Activated naive CD8-positive, alpha-beta T cell treated with anti-CD3 and anti-CD28 coated beads, Interleukin-2, amount 50 U/mL, for 24 hours (primary cell): Measurements from ENCODE around the gene PLEKHB2.
"Not testable (repeated sequence)": the region's sequence is repeated elsewhere in the genome, so short reads cannot be mapped to it uniquely, and the experiment has no call there.

Experiments used
- ATAC-seq: fragments of 150-1000 bp; cut with Tn5 transposase; one replicate; pipeline ENCODE4 v1.10.0; 2021
- DNase-seq: peaks from one replicate; pipeline ENCODE4 v3.0.0; 2021
- H3K27ac Mint-ChIP-seq: one replicate; pipeline ENCODE4 v1.8.0; 2021; ENCODE audit warnings: mild to moderate bottlenecking, mixed read lengths
- H3K27me3 Mint-ChIP-seq: one replicate; pipeline ENCODE4 v1.8.0; 2021; ENCODE audit warnings: mixed read lengths
- H3K36me3 Mint-ChIP-seq: one replicate; pipeline ENCODE4 v1.8.0; 2021; ENCODE audit warnings: low read depth, mixed read lengths
- H3K4me1 Mint-ChIP-seq: one replicate; pipeline ENCODE4 v1.8.0; 2021; ENCODE audit warnings: mixed read lengths
- H3K4me3 Mint-ChIP-seq: one replicate; pipeline ENCODE4 v1.8.0; 2021; ENCODE audit warnings: mild to moderate bottlenecking, moderate library complexity, mixed read lengths
- H3K9me3 Mint-ChIP-seq: one replicate; pipeline ENCODE4 v1.8.0; 2021; ENCODE audit warnings: mixed read lengths

The PLEKHB2 gene

DNA sequence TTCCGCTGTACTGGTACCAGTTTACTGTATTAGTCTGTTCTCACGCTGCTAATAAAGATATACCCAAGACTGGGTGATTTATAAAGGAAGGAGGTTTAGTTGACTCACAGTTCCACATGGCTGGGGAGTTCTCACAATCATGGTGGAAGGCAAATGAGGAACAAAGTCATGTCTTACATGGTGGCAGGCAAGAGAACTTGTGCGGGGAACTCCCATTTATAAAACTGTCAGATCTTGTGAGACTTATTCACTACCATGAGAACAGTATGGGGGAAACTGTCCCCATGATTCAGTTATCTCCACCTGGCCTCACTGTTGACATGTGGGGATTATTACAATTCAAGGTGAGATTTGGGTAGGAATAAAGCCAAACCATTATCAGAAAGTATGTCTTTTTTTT lies 9.8 kb downstream of the PLEKHB2 start:
- DNase-seq, H3K4me3 Mint-ChIP-seq, H3K27ac Mint-ChIP-seq, H3K27me3 Mint-ChIP-seq, ATAC-seq, H3K9me3 Mint-ChIP-seq: not testable (repeated sequence)
- H3K36me3 Mint-ChIP-seq, result peaks cover 57% of the 10 kb centered on the region
- H3K4me1 Mint-ChIP-seq, result peaks cover 54% of the 10 kb centered on the region

DNA sequence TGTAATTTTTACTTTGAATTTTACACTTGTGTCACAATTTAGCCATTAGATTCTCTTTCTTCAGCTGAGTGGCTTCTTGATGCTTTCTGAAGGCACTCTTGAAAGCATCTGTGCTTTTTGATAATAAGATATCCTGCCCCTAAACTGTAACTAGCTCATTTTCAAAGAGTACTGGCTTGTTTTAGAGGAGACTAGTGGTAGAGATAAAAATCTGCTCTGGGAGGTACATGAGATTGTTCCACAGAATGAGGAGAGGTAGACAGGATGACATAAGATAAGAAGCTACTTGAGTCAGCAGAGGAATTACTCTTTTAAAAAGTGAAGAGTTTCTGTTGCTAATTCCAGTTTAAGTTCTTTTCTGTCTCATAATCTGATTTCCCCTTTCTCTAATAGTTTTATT lies 10.6 kb downstream of the PLEKHB2 start:
- Mint-ChIP-seq H3K4me3 (no peak overlapping the region), H3K36me3 (peaks cover 51% of the 10 kb centered on the region), H3K9me3 (peaks cover 7% of the 10 kb centered on the region), H3K4me1 (peaks cover 46% of the 10 kb centered on the region), H3K27ac (peak overlapping the region; percentile 1), H3K27me3 (no peaks in the 10 kb centered on the region)
- ATAC-seq, result peak; percentile 54
- no peak for DNase-seq

DNA sequence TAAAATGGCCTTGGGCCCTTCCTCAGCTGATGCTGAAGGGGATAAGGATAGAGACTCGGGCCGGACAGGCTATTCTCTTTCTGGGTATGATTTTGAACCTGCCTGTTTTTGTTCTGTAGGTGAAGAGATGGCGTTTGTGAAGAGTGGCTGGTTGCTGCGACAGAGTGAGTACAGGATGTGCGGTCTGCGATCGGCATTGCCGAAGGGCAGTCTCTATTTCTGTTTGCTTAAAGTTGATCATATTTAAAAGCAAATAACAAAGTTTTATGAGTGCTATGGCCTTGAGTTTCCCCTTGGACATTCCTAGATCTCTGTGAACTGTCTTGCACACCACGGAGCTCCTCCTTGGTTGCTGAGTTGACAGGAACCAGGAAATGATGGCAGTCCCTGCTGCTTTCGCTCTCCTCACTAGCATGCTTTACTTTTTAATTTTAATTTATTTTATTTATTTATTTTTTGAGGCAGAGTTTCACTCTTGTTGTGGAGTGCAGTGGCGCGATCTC lies 15.7 kb downstream of the PLEKHB2 start:
- ATAC-seq (no peak), DNase-seq (no peak)
- no peak overlapping the region for H3K27ac Mint-ChIP-seq
- H3K9me3 Mint-ChIP-seq, result no peaks in the 10 kb centered on the region
- no peak overlapping the region for H3K4me3 Mint-ChIP-seq
- H3K4me1 Mint-ChIP-seq, result peaks cover 6% of the 10 kb centered on the region
- H3K27me3 Mint-ChIP-seq, result no peaks in the 10 kb centered on the region
- peaks cover 51% of the 10 kb centered on the region for H3K36me3 Mint-ChIP-seq

DNA sequence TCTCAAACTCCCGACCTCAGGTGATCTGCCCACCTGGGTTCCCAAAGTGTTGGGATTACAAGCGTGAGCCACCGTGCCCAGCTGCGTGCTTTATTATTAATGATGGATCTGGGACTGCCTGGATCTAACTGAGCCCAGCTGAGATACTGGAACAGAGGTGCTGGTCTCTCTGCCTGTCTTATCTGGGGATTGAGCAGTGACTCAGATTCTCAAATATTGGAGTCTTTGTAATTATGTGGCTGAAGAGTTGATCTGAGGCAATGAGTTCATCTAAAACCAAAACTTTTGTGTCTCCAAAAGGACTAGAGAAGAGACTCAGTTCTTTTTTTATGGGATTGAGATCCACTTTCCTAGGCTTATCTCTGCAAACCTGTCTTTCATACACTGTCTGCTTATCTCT lies 16.3 kb downstream of the PLEKHB2 start:
- Mint-ChIP-seq H3K27me3 (no peaks in the 10 kb centered on the region), H3K27ac (no peak overlapping the region), H3K4me3 (no peak overlapping the region), H3K9me3 (no peaks in the 10 kb centered on the region), H3K36me3 (peaks cover 47% of the 10 kb centered on the region), H3K4me1 (peaks cover 4% of the 10 kb centered on the region)
- no peak for DNase-seq
- ATAC-seq, result no peak

DNA sequence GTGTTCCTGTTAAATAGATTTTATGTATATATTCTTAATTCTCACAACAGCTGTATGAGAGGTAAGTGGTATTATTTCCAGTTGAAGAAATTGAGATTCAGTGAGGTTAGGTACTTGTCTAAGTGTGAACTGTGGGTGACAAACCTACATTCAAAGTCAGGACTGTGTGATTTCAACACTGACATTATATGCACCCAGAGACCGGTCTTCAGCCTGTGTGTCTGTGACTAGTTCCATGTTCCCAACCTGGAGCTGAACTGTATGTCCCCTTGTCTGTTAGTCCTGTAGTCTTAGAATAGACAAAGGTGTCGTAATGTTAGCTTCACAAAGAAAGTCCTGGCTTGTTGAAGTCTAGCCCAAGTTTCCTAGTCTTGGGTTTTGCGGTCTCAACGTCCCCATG lies 17.4 kb downstream of the PLEKHB2 start:
- no peaks in the 10 kb centered on the region for H3K27me3 Mint-ChIP-seq
- DNase-seq (no peak), ATAC-seq (no peak)
- H3K27ac Mint-ChIP-seq, result no peak overlapping the region
- peaks cover 4% of the 10 kb centered on the region for H3K4me1 Mint-ChIP-seq
- H3K36me3 Mint-ChIP-seq, result peaks cover 51% of the 10 kb centered on the region
- H3K4me3 Mint-ChIP-seq, result no peak overlapping the region
- no peaks in the 10 kb centered on the region for H3K9me3 Mint-ChIP-seq

DNA sequence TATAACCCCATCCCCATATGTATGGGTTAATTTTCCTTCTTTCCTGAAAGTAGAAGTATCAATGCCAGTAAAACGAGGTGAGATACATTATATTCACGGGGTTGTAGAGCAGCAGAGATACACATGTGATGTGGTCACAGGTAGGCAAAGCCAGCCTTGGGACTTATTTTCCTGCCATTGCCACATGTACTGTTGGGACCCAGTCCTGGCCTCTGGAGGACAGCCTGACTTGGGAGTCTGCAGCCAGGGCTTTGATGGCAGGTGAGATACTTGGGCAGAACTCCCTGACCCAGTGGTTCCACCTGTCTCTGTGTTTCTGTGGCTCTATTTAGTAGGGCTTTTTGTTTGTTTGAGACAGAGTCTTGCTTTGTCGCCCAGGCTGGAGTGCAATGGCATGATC lies 18.1 kb downstream of the PLEKHB2 start:
- no peak overlapping the region for H3K4me3 Mint-ChIP-seq
- ATAC-seq (no peak), DNase-seq (no peak)
- no peaks in the 10 kb centered on the region for H3K9me3 Mint-ChIP-seq
- H3K36me3 Mint-ChIP-seq, result peaks cover 56% of the 10 kb centered on the region
- no peak overlapping the region for H3K27ac Mint-ChIP-seq
- no peaks in the 10 kb centered on the region for H3K27me3 Mint-ChIP-seq
- peaks cover 2% of the 10 kb centered on the region for H3K4me1 Mint-ChIP-seq

DNA sequence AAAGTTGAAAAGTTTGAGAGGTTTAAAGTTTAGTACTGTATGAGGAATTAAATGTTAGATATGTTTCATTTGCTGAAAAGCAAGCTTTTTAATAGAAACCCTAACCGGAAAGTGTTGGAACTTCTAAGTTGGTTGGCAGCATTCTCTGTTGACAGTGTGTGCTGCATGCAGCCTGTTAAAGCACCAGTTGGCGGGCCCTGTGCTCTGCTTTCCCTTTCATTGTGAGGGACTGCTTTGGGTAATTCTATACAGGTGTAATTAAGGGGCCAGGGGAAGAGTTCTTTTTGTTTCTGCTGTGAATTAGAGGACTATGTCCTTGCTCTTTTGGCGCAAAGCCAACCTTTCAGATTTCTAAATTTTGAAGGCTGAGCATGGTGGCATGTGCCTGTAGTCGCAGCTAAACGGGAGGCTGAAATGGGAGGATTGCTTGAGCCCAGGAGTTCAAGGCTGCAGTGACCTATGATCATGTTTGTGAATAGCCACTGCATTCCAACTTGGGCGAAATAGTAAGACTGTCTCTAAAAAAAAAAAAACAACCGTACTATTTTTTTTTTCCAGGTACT lies 20.1 kb downstream of the PLEKHB2 start:
- ATAC-seq, result no peak
- H3K9me3 Mint-ChIP-seq, result no peaks in the 10 kb centered on the region
- H3K27me3 Mint-ChIP-seq, result no peaks in the 10 kb centered on the region
- DNase-seq, result no peak
- peaks cover 72% of the 10 kb centered on the region for H3K36me3 Mint-ChIP-seq
- no peak overlapping the region for H3K27ac Mint-ChIP-seq
- no peaks in the 10 kb centered on the region for H3K4me1 Mint-ChIP-seq
- H3K4me3 Mint-ChIP-seq, result no peak overlapping the region

DNA sequence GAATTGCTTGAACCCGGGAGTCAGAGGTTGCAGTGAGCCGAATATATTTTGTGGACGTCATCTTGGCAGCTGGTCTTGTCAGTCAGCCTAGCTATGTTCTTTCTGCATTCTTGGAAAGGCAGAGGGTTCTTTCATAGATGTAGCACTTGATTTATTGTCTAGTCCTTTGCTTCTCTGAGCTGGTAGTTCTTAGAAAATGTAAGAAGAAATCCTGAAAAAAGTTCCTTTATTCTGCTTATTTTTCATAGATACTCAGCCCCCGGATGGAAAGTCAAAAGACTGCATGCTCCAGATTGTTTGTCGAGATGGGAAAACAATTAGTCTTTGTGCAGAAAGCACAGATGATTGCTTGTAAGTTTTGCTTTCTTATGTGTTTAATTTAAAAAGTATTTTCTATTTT lies 21.3 kb downstream of the PLEKHB2 start:
- ATAC-seq (no peak), DNase-seq (no peak)
- Mint-ChIP-seq H3K36me3 (peaks cover 74% of the 10 kb centered on the region), H3K4me3 (no peak overlapping the region), H3K27ac (no peak overlapping the region), H3K4me1 (no peaks in the 10 kb centered on the region), H3K27me3 (no peaks in the 10 kb centered on the region), H3K9me3 (no peaks in the 10 kb centered on the region)

DNA sequence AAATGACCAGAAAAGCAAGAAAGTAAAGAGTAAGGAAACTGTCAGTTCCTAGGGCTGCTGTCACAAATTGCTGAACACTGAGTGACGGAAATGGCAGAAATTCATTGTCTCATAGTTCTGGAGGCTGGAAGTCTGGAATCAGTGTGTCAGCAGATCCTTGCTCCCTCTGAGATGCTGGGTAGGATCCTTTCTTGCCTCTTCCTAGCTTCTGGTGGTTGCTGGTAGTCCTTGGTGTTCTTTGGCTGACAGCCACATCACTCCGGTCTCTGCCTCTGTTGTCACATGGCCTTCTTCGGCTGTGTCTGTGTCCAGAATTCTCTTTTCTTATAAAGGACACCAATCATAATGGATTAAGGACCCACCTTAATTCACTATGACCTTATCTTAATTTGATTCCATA lies 21.9 kb downstream of the PLEKHB2 start:
- no peak for DNase-seq
- Mint-ChIP-seq H3K27ac (no peak overlapping the region), H3K4me1 (no peaks in the 10 kb centered on the region), H3K27me3 (no peaks in the 10 kb centered on the region), H3K36me3 (peaks cover 69% of the 10 kb centered on the region), H3K9me3 (no peaks in the 10 kb centered on the region), H3K4me3 (no peak overlapping the region)
- ATAC-seq, result no peak

DNA sequence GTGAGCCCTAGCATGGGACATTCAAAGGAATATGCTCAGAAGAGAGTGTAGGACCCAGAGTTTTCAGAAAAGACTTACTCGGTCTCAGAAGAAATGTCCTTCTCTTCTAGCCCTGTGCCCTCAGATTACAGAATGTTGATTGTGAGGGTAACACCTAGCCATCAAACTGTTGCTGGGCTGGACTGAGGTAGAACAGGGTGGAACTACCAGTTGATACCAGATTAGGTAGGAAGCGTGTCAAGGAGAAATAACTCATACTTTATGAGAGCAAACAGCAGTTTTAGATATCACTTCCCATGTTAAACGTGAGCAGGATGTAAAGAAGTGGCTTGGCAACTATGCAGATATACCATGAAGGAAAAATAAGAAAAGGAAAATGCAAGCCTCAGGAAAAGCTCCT lies 22.8 kb downstream of the PLEKHB2 start:
- peaks cover 62% of the 10 kb centered on the region for H3K36me3 Mint-ChIP-seq
- no peak overlapping the region for H3K4me3 Mint-ChIP-seq
- ATAC-seq (no peak), DNase-seq (no peak)
- H3K4me1 Mint-ChIP-seq, result peaks cover 3% of the 10 kb centered on the region
- no peaks in the 10 kb centered on the region for H3K27me3 Mint-ChIP-seq
- no peaks in the 10 kb centered on the region for H3K9me3 Mint-ChIP-seq
- H3K27ac Mint-ChIP-seq, result no peak overlapping the region

DNA sequence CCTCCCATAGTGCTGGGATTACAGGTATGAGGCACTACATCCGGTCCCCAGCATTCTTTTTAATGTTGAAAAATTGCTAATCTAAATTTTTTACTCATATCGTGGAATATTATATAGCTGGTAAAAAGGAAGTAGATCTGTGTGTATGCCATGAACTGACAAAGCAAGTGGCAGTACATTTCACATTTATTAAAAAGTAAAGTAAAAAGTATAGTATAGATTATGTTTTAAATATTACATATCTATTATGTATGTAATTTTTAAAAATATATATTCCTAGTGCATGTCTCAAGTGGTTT lies 25.1 kb downstream of the PLEKHB2 start:
- peaks cover 57% of the 10 kb centered on the region for H3K36me3 Mint-ChIP-seq
- ATAC-seq, result no peak

DNA sequence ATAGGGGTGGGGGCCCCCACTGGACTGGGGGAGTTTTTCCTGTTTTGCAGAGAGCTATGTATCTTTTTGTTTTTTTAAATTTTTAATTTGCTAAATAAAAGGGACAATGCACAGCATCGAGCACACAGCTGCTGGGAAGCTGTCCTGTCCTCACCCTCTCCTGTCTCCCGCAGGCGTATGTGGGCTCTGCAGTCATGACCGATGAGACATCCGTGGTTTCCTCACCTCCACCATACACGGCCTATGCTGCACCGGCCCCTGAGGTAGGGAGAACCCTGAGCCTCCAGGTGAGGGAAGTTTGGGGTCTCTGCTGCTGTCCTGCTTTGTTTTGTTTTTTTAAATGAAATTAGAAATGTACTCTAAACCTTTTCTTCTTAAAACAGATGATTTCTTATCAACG lies 27.6 kb downstream of the PLEKHB2 start:
- Mint-ChIP-seq H3K36me3 (peaks cover 51% of the 10 kb centered on the region), H3K9me3 (no peaks in the 10 kb centered on the region), H3K4me3 (no peak overlapping the region), H3K27ac (no peak overlapping the region), H3K27me3 (no peaks in the 10 kb centered on the region), H3K4me1 (peaks cover 3% of the 10 kb centered on the region)
- peak; percentile 66 for ATAC-seq
- DNase-seq, result no peak

More for the DNA sequence above, 25.1 kb downstream of the PLEKHB2 start:
- peaks cover 3% of the 10 kb centered on the region for H3K4me1 Mint-ChIP-seq
- H3K4me3 Mint-ChIP-seq, result no peak overlapping the region
- DNase-seq, result no peak
- no peaks in the 10 kb centered on the region for H3K27me3 Mint-ChIP-seq
- no peaks in the 10 kb centered on the region for H3K9me3 Mint-ChIP-seq
- no peak overlapping the region for H3K27ac Mint-ChIP-seq

DNA sequence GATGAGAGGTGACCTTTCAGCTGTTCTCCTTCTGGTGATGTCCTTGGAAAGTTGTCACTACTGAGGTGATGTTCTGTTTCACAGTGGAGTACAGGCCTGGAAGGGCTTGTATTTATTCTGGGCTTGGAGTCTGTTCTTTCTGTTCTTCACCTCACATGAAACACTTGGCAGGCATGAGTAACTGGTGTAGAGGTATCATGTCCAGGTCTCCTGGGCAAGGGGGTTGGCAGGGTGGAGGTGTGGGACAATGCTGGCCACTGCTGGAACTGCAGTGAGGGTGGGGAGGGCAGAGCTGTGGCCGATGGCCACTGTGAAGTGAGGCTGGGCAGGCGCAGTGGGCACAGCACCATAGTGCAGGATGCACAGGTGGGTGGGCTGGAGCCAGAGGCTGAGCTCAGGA lies 35.4 kb downstream of the PLEKHB2 start:
- Mint-ChIP-seq H3K36me3 (peaks cover 56% of the 10 kb centered on the region), H3K9me3 (no peaks in the 10 kb centered on the region), H3K27me3 (no peaks in the 10 kb centered on the region), H3K4me1 (peaks cover 8% of the 10 kb centered on the region), H3K4me3 (no peak overlapping the region), H3K27ac (peak overlapping the region; percentile 7)
- no peak for ATAC-seq
- DNase-seq, result no peak

DNA sequence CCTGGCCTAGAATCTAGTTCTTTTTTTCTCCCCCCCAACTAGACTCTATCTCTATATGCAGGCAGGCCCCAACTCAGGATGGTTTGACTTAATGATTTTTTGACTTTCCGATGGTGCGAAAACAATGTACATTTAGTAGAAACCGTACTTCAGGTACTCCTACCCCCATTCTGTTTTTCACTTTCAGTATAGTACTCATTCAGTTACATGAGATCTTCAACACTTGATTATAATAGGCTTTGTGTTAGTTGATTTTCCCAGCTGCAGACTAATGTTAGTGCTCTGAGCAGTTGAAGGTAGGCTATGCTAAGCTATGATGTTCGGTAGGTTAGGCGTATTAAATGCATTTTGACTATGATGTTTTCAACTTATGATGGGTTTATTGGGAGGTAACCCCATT lies 37.7 kb downstream of the PLEKHB2 start:
- no peak overlapping the region for H3K27ac Mint-ChIP-seq
- H3K36me3 Mint-ChIP-seq, result peaks cover 47% of the 10 kb centered on the region

DNA sequence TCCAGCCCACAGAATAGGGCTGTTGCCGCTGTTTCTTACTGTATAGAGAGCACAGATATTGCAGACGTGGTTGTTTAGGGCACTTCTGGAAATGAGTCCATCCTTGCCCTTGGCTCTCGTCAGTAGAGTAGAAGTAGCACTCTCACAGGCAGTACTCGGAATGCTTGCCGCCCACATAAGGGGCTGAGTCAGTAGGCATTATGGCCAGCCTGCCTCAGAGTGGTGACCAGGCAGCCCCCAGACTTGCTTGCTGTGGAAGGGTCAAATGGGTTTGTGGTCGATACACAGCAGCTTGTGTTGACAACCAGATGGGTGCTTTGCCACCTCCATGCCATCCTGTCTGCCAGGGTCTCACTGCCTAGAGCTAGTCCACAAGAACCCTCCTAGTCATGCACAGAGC lies 38.7 kb downstream of the PLEKHB2 start:
- H3K27ac Mint-ChIP-seq, result no peak overlapping the region
- ATAC-seq (no peak), DNase-seq (no peak)
- no peaks in the 10 kb centered on the region for H3K9me3 Mint-ChIP-seq
- peaks cover 47% of the 10 kb centered on the region for H3K36me3 Mint-ChIP-seq
- H3K4me3 Mint-ChIP-seq, result no peak overlapping the region
- peaks cover 4% of the 10 kb centered on the region for H3K4me1 Mint-ChIP-seq
- no peaks in the 10 kb centered on the region for H3K27me3 Mint-ChIP-seq

More for the DNA sequence above, 37.7 kb downstream of the PLEKHB2 start:
- Mint-ChIP-seq H3K4me3 (no peak overlapping the region), H3K27me3 (no peaks in the 10 kb centered on the region), H3K9me3 (no peaks in the 10 kb centered on the region), H3K4me1 (peaks cover 7% of the 10 kb centered on the region)
- ATAC-seq, result no peak
- no peak for DNase-seq

DNA sequence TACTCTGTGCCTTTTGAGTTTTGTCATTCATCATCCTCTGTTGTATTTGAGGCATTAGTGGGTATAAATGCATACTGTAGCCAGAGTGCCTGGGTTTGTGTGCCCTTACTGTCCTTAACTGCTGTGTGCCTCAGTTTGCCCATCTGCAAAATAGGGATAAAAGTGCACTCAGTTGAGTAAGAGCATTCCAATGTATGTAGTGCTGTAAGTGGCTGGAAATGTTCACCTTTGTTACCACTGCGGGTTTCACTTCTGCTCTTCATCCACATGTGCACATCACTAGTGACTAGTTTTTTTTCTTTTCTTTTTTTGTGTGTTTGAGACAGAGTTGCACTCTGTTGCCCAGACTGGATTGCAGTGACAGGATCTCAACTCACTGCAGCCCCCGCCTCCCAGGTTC lies 39.9 kb downstream of the PLEKHB2 start:
- Mint-ChIP-seq H3K36me3 (peaks cover 40% of the 10 kb centered on the region), H3K4me1 (peaks cover 4% of the 10 kb centered on the region), H3K4me3 (no peak overlapping the region), H3K9me3 (no peaks in the 10 kb centered on the region), H3K27ac (no peak overlapping the region), H3K27me3 (no peaks in the 10 kb centered on the region)
- ATAC-seq (no peak), DNase-seq (no peak)
